K562 (cell line): ENCODE measurements around the gene MRPL4. TPM values are rescaled to one million over a fixed set of nuclear protein-coding genes. Genes with fewer than 3 reads are reported as not detected.

Experiments used
- ELF4 ChIP-seq: fragments of 450-650 bp; formaldehyde crosslinking; IDR thresholded peaks from 2 replicates; pipeline ENCODE4 v1.4.0; 2022; ENCODE audit warnings: missing genetic modification characterization
- MGA ChIP-seq: fragments of 450-650 bp; IDR thresholded peaks from 2 replicates; pipeline ENCODE4 v1.6.1; 2016; ENCODE audit warnings: mild to moderate bottlenecking, moderate library complexity
- POLR2H ChIP-seq: IDR thresholded peaks from 2 replicates; pipeline ENCODE4 v1.6.1; 2016; ENCODE audit warnings: missing genetic modification characterization, low read depth, mild to moderate bottlenecking, control low read depth, missing compliant biosample characterization, moderate library complexity
- ZBTB12 ChIP-seq: fragments of 250-450 bp; sonication (Bioruptor Pico); IDR thresholded peaks from 2 replicates; pipeline ENCODE4 v1.4.0; 2020
- ZNF431 ChIP-seq: sonication (generic); formaldehyde crosslinking; IDR thresholded peaks from 2 replicates; pipeline ENCODE4 v1.8.0; 2022; ENCODE audit warnings: mild to moderate bottlenecking, missing genetic modification reagents
- ZNF449 ChIP-seq: fragments of 250-450 bp; sonication (Bioruptor Pico); IDR thresholded peaks from 2 replicates; pipeline ENCODE4 v1.8.0; 2022; ENCODE audit warnings: moderate library complexity, mild to moderate bottlenecking, inconsistent platforms
- ZNF592 ChIP-seq: fragments of 450-650 bp; IDR thresholded peaks from 2 replicates; pipeline ENCODE4 v1.6.1; 2017; ENCODE audit warnings: antibody characterized with exemption, mild to moderate bottlenecking
- polyA plus RNA-seq, 8 experiments: library from polyadenylated mRNA; depleted of rRNA in 4 of 8; stranded (reverse) in 5 of 8; unstranded in 3 of 8; fragments of >200 nt; fragmentation: Nextera tagmentation in 2 of 8; fragmentation: Illumina TruSeq in 1 of 8; extraction: Ambion mirVana in 2 of 8; extraction: Trizol in 1 of 8; gene quantifications; 2 replicates each; pipeline versions ENCODE4 v1.2.1 to v1.2.3, GENCODE V29; 2011 to 2014; ENCODE audit warnings: inconsistent platforms in 1 of 8, missing spikeins in 1 of 8
- total RNA-seq, 7 experiments: library from RNA; depleted of rRNA in 6 of 7; stranded (reverse); fragments of >200 nt in 6 of 7; fragmentation: Illumina TruSeq in 2 of 7; extraction: Trizol in 2 of 7; gene quantifications; 2 replicates each; pipeline versions ENCODE4 v1.2.1 to v1.2.3, GENCODE V29; 2011 to 2021; ENCODE audit warnings: low replicate concordance in 1 of 7

The MRPL4 gene
- total and polyA plus RNA-seq, 9 of the 15 experiments (the other 6 are each of a cell fraction or from before 2014, with no cell fraction given) = 1.4 to 239 (median 64.9) TPM

GRCh38 chr19:10269333-10270179 lies 17.5 kb downstream of the MRPL4 start (continued):
- TF ChIP-seq MGA (no peak), ZBTB12 (CRISPR knock-in tag) (no peak), ELF4 (no peak), ZNF592 (peak; percentile 44; the same call in 1 of the 2 replicates), ZNF449 (CRISPR knock-in tag) (no peak), POLR2H (tag) (no peak), ZNF431 (CRISPR knock-in tag) (peak; percentile 54; the same call in 1 of the 2 replicates)
